ENCODE results near the gene POLDIP3.

POLDIP3 gene

GRCh38 chr22:42596863-42597530 lies 17.7 kb downstream of the POLDIP3 start:
- no peak for TF ChIP-seq POU2F2 (IDR thresholded peaks at IDR 0.05; ENCODE audit: low read depth, low read length)
- no peak for TF ChIP-seq SPI1 (IDR thresholded peaks at IDR 0.05; ENCODE audit: low read depth, low read length)
- no peak for TF ChIP-seq POLR2AphosphoS5 (IDR thresholded peaks at IDR 0.05; ENCODE audit: low read depth, low read length)
- FAIRE-seq = no peak

DNA sequence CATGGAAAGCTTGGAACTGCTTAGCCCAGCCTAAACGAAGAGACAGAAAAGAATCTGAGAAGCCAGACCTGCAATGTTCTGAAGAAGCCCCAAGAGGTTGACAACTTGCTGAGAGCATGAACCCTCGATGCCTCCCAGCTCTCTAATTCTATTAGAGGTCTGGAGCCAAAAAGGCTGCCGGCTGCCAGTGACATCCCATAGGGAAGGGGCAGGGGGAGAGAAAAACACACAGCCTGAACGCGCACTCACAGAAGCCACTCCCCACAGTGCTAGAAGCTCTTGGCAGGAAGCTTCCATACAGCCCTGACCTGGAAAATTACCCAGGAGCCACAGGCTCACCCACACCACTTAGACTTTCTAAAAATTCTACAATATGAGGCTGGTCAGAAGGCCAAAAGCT lies 18.3 kb downstream of the POLDIP3 start:
- FAIRE-seq = no peak
- no peak for DNase-seq (ENCODE audit: insufficient read length, low spot score)
- no peak for TF ChIP-seq POLR2AphosphoS5 (IDR thresholded peaks at IDR 0.05; ENCODE audit: low read depth, low read length)
- TF ChIP-seq PAX5 (IDR thresholded peaks at IDR 0.05; ENCODE audit: insufficient read depth, low read length, severe bottlenecking) = no peak
- TF ChIP-seq TAF1 (IDR thresholded peaks at IDR 0.05; ENCODE audit: low read depth, low read length) = no peak
- no peak for TF ChIP-seq POU2F2 (IDR thresholded peaks at IDR 0.05; ENCODE audit: low read depth, low read length)
- no peak for TF ChIP-seq SPI1 (IDR thresholded peaks at IDR 0.05; ENCODE audit: low read depth, low read length)
- no peak for TF ChIP-seq POLR2A (IDR thresholded peaks at IDR 0.05; ENCODE audit: low read depth, low read length)

More at GRCh38 chr22:42596863-42597530, 17.7 kb downstream of the POLDIP3 start:
- DNase-seq (ENCODE audit: insufficient read length, low spot score) = no peak

DNA sequence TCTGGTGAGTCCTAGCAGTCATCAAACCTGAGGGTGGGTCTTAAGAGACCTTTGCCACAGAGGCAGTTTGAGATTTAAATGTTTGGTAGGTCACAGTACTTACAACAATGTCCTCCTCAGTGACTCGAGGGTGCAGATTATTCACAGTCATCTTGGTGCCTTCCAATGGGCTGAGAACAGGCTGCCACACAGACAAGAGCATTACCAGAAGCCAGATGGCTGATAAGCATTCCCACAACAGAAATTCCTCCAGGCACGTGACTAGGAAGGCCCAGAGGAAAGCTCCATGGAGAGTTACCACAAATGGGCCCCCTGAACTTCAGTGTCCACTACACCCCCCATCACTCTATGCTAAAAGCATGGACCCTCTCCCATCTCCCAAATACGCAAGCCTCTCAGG lies 19.2 kb downstream of the POLDIP3 start:
- TF ChIP-seq POU2F2 (IDR thresholded peaks at IDR 0.05; ENCODE audit: low read depth, low read length) = no peak
- no peak for TF ChIP-seq TAF1 (IDR thresholded peaks at IDR 0.05; ENCODE audit: low read depth, low read length)
- no peak for TF ChIP-seq POLR2AphosphoS5 (IDR thresholded peaks at IDR 0.05; ENCODE audit: low read depth, low read length)
- TF ChIP-seq PAX5 (IDR thresholded peaks at IDR 0.05; ENCODE audit: insufficient read depth, low read length, severe bottlenecking) = no peak
- no peak for TF ChIP-seq POLR2A (IDR thresholded peaks at IDR 0.05; ENCODE audit: low read depth, low read length)
- no peak for TF ChIP-seq SPI1 (IDR thresholded peaks at IDR 0.05; ENCODE audit: low read depth, low read length)
- FAIRE-seq (no peak), DNase-seq (ENCODE audit: insufficient read length, low spot score) (no peak)

GRCh38 chr22:42591987-42592386 lies 22.7 kb downstream of the POLDIP3 start:
- DNase-seq (ENCODE audit: insufficient read length, low spot score) = no peak
- no peak for FAIRE-seq
- TF ChIP-seq POU2F2 (IDR thresholded peaks at IDR 0.05; ENCODE audit: low read depth, low read length) (no peak), SPI1 (IDR thresholded peaks at IDR 0.05; ENCODE audit: low read depth, low read length) (no peak), POLR2AphosphoS5 (IDR thresholded peaks at IDR 0.05; ENCODE audit: low read depth, low read length) (no peak), TAF1 (IDR thresholded peaks at IDR 0.05; ENCODE audit: low read depth, low read length) (no peak), PAX5 (IDR thresholded peaks at IDR 0.05; ENCODE audit: insufficient read depth, low read length, severe bottlenecking) (no peak), POLR2A (IDR thresholded peaks at IDR 0.05; ENCODE audit: low read depth, low read length) (no peak)

GRCh38 chr22:42587588-42588175 lies 27.0 kb downstream of the POLDIP3 start:
- TF ChIP-seq TAF1 (IDR thresholded peaks at IDR 0.05; ENCODE audit: low read depth, low read length) (no peak), SPI1 (IDR thresholded peaks at IDR 0.05; ENCODE audit: low read depth, low read length) (peak; percentile 62)
- FAIRE-seq (peak; percentile 84), DNase-seq (ENCODE audit: insufficient read length, low spot score) (no peak)

GRCh38 chr22:42586381-42586780 lies 28.3 kb downstream of the POLDIP3 start:
- no peak for DNase-seq (ENCODE audit: insufficient read length, low spot score)
- TF ChIP-seq POU2F2 (IDR thresholded peaks at IDR 0.05; ENCODE audit: low read depth, low read length) = no peak
- TF ChIP-seq POLR2A (IDR thresholded peaks at IDR 0.05; ENCODE audit: low read depth, low read length) = no peak
- TF ChIP-seq POLR2AphosphoS5 (IDR thresholded peaks at IDR 0.05; ENCODE audit: low read depth, low read length) = no peak
- TF ChIP-seq SPI1 (IDR thresholded peaks at IDR 0.05; ENCODE audit: low read depth, low read length) = no peak
- TF ChIP-seq TAF1 (IDR thresholded peaks at IDR 0.05; ENCODE audit: low read depth, low read length) = no peak
- TF ChIP-seq PAX5 (IDR thresholded peaks at IDR 0.05; ENCODE audit: insufficient read depth, low read length, severe bottlenecking) = no peak
- FAIRE-seq = no peak

DNA sequence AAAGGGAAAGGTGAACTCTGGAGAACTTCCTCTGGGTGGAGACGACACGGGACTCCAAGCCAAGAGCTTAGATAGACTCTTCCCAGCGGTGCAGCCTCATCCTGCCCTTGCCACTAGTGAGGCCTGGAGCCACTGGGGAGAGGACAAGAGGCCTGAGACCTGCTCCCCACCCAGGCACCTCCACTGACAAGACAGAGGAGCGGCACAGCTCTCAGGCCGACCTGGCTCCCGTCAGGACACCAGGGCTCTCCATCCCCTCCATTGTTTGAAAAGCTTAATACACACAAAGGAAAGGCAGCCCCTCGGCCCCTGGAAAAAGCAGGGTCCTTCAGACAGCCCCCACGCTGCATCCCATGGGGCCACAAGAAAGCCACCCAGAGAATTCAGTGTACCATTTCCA lies 29.6 kb downstream of the POLDIP3 start:
- TF ChIP-seq POU2F2 (IDR thresholded peaks at IDR 0.05; ENCODE audit: low read depth, low read length) = no peak
- no peak for TF ChIP-seq TAF1 (IDR thresholded peaks at IDR 0.05; ENCODE audit: low read depth, low read length)
- TF ChIP-seq POLR2A (IDR thresholded peaks at IDR 0.05; ENCODE audit: low read depth, low read length) = peak; percentile 46; the same call in 1 of the 2 replicates
- FAIRE-seq (no peak), DNase-seq (ENCODE audit: insufficient read length, low spot score) (no peak)

DNA sequence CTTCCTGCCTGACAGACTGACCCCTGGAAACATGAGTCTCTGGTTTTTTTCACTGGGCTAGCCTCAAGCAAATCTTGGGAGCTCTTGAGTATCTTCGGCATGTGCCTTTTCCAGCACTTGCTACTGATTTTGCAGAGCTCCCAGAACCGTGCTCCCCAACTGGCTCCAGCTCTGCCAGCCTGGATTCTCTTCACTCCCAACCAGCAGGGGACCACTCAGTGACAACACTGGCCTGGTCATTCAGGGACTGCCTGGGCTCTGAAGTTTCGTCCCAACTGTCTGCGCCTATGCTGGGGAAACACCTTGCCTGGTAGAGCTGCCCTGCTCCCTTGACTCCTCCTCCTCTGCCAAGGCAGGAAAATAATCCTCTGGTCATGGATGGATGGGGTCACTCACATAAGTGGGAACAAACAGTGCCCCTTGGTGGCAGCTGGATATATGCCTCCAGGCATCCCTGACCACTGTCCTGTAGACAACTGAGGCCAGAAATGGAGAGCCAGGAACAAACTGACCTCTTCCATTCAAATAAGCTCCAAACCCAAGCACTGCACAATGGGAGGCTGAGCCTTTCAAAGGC lies 30.2 kb downstream of the POLDIP3 start:
- TF ChIP-seq POLR2AphosphoS5 (IDR thresholded peaks at IDR 0.05; ENCODE audit: low read depth, low read length) = no peak
- no peak for TF ChIP-seq SPI1 (IDR thresholded peaks at IDR 0.05; ENCODE audit: low read depth, low read length)
- TF ChIP-seq POLR2A (IDR thresholded peaks at IDR 0.05; ENCODE audit: low read depth, low read length) = no peak
- TF ChIP-seq PAX5 (IDR thresholded peaks at IDR 0.05; ENCODE audit: insufficient read depth, low read length, severe bottlenecking) = no peak
- no peak for TF ChIP-seq TAF1 (IDR thresholded peaks at IDR 0.05; ENCODE audit: low read depth, low read length)
- no peak for TF ChIP-seq POU2F2 (IDR thresholded peaks at IDR 0.05; ENCODE audit: low read depth, low read length)
- FAIRE-seq (no peak), DNase-seq (ENCODE audit: insufficient read length, low spot score) (no peak)

DNA sequence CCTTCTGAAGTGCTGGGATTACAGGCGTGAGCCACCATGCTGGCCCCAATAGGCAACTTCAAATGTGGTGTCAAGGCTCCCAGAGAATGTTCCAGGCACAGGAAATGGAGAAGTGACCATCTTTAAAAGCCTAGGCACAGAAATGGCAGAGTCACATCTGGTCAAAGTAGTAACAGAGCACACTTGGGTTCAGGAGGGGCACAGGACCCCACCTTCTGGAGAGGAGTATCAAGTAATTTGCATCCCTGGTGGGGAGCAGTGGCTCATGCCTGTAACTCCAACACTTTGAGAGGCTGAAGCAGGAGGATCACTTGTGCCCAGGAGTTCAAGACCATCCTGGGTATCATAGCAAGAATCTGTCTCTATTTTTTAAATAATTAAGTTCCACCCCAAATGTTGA lies 31.7 kb downstream of the POLDIP3 start:
- TF ChIP-seq POLR2AphosphoS5 (IDR thresholded peaks at IDR 0.05; ENCODE audit: low read depth, low read length) (peak; percentile 53; the same call in 1 of the 2 replicates), TAF1 (IDR thresholded peaks at IDR 0.05; ENCODE audit: low read depth, low read length) (no peak)
- DNase-seq (ENCODE audit: insufficient read length, low spot score) (no peak), FAIRE-seq (no peak)

Data from GM12891 (cell line).